ENCODE results near the gene TMEM270.

Gene TMEM270

GRCh38 chr7:73900286-73900685 lies 39.3 kb downstream of the TMEM270 start:
- Mint-ChIP-seq H3K9me3 (ENCODE audit: low read depth) (no peaks in the 10 kb centered on the region), H3K27ac (no peak overlapping the region), H3K27me3 (no peaks in the 10 kb centered on the region), H3K36me3 (peaks cover 3% of the 10 kb centered on the region), H3K4me1 (ENCODE audit: low read depth) (no peaks in the 10 kb centered on the region), H3K4me3 (no peak overlapping the region)

- no peak overlapping the region for H3K4me3 Mint-ChIP-seq
- no peaks in the 10 kb centered on the region for H3K36me3 Mint-ChIP-seq
- H3K9me3 Mint-ChIP-seq (ENCODE audit: low read depth): no peaks in the 10 kb centered on the region
- H3K4me1 Mint-ChIP-seq (ENCODE audit: low read depth): no peaks in the 10 kb centered on the region
- H3K27me3 Mint-ChIP-seq: no peaks in the 10 kb centered on the region
- H3K27ac Mint-ChIP-seq: no peak overlapping the region
These were observed 40.4 kb downstream of the TMEM270 start for GRCh38 chr7:73901231-73901822.

DNA sequence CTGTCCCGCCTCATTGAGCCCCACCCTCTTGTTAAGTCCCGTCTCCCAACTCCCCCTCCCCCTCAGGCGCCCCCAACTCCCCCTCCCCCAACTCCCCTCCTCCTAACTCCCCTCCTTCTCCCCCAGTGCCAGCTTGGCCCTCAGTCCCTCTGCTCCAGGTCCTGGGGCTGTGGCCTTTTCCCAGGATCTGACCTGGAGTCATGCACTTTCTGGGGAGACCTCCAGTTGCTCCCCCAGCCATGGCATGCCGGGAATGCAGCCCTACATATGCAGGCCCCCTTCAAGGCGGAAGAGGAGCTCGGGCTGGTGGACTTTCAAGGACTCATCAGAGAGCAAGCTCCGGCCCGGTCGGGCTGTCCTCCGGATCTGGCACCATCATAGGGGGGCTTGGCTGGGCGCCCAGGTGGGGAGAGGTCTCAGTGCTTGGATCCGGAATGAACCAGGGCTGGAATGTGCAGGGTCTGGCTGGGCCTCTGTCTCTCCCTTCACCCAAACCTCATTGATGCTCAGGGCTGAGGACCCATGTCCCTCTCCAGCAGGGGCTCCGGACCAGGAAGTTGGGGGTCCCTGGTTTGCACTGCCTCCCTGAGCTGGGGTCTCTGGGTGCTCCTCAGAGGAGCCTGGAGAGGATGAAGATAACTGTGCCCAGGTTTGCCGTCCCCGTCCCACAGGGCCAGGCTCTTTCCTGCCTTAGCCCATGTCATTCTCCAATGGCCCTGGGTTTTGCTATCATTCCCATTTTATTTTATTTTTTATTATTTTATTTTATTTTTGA lies 41.1 kb downstream of the TMEM270 start:
- H3K9me3 Mint-ChIP-seq (ENCODE audit: low read depth): no peaks in the 10 kb centered on the region
- no peaks in the 10 kb centered on the region for H3K4me1 Mint-ChIP-seq (ENCODE audit: low read depth)
- no peaks in the 10 kb centered on the region for H3K27me3 Mint-ChIP-seq
- H3K4me3 Mint-ChIP-seq: no peak overlapping the region
- H3K27ac Mint-ChIP-seq: no peak overlapping the region
- no peaks in the 10 kb centered on the region for H3K36me3 Mint-ChIP-seq

DNA sequence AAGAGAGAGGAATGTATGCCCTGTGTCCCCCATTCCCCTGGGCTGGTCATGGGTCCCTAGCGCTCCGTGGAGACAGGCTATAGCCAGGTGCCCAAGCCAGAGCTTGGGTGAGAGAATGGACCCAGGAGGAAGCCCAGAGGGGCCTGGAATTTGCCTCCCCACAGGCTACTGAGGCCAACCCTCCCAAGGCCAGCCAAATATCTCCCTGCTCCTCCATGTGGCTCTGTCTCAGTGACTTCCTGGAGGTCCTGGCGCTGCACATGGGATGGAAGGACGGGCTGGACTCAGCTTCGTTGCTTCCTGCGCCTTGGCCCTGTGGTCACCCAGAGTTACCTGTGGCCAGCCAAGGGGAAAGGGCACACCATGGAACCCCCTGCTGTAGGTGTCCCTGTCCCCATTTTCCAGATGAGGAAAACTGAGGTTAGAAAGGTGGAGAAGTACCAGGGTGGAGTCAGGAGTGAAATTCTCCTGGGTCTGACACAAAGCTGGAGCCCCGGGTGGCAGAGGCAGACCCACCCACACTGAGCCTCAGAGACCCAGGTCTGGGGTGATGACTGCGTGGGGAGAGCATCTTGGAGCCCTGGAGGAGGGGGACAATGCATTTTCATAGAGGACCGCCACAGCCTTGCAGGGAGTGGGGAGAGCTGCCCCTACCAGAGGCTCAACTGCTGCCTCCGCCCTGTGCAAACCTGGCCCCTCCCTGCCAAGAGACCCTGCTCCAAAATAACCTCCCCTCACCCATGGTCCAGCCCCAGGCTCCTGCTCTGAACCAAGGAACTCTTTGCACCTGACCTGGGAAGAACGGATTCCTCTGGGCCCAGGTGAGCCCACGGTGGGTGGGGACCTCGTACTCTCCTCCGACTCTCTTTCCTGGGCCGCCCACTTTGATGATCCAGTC lies 42.6 kb downstream of the TMEM270 start:
- no peaks in the 10 kb centered on the region for H3K9me3 Mint-ChIP-seq (ENCODE audit: low read depth)
- H3K27ac Mint-ChIP-seq: no peak overlapping the region
- no peaks in the 10 kb centered on the region for H3K27me3 Mint-ChIP-seq
- H3K36me3 Mint-ChIP-seq: no peaks in the 10 kb centered on the region
- H3K4me3 Mint-ChIP-seq: no peak overlapping the region
- H3K4me1 Mint-ChIP-seq (ENCODE audit: low read depth): no peaks in the 10 kb centered on the region

GRCh38 chr7:73904219-73905137 lies 43.5 kb downstream of the TMEM270 start:
- Mint-ChIP-seq H3K36me3 (no peaks in the 10 kb centered on the region), H3K4me1 (ENCODE audit: low read depth) (no peaks in the 10 kb centered on the region), H3K27me3 (no peaks in the 10 kb centered on the region), H3K4me3 (no peak overlapping the region), H3K9me3 (ENCODE audit: low read depth) (no peaks in the 10 kb centered on the region), H3K27ac (no peak overlapping the region)

- Mint-ChIP-seq H3K36me3 (no peaks in the 10 kb centered on the region), H3K9me3 (ENCODE audit: low read depth) (no peaks in the 10 kb centered on the region), H3K4me3 (no peak overlapping the region), H3K27me3 (no peaks in the 10 kb centered on the region), H3K27ac (no peak overlapping the region), H3K4me1 (ENCODE audit: low read depth) (no peaks in the 10 kb centered on the region)
These were observed 44.4 kb downstream of the TMEM270 start for GRCh38 chr7:73905360-73905759.

DNA sequence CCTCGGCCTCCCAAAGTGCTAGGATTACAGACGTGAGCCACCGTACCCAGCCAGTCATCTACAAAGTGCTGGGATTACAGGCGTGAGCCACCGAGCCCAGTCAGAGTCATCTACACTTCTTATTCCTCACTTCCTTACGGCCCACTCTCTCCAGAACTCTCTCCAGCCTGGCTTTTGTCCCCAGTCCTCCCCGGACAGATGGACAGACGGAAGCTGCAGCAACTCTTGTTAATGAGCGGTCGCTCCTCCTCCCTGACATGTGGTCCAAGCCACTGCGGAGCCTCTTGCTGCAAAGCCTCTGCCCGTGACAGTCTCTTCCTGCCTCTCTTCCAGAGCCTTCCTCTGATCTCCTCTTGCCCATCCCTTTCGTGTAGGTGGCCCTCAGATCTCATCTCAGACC lies 45.9 kb downstream of the TMEM270 start:
- no peak overlapping the region for H3K27ac Mint-ChIP-seq
- no peaks in the 10 kb centered on the region for H3K4me1 Mint-ChIP-seq (ENCODE audit: low read depth)
- H3K27me3 Mint-ChIP-seq: no peaks in the 10 kb centered on the region
- no peak overlapping the region for H3K4me3 Mint-ChIP-seq
- H3K9me3 Mint-ChIP-seq (ENCODE audit: low read depth): no peaks in the 10 kb centered on the region
- H3K36me3 Mint-ChIP-seq: no peaks in the 10 kb centered on the region

DNA sequence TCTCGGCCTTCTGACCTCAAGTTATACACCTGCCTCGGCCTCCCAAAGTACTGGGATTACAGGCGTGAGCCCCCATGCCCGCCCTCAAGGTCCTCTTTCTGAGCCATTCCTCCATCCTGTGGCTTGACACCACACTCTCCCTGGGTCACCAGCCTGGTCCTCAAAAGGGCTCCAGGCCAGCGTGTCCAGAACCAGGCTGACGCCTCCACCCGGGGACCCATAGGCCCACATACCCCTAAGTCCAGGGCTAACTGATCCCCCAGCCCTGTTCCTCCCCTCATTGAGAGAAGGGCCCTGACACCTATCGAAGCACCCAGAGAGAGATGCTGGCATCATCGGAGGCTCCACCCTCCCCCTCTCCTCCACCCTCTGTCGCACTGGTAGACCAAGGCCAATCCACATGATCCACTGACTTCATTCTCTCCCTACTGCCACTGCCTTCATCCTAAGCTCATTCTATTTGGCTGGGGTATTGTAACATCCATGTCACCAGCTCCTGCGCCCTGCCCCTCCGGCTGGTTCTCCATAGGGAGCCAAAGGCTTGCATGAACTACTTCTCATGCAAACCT lies 46.7 kb downstream of the TMEM270 start:
- Mint-ChIP-seq H3K9me3 (ENCODE audit: low read depth) (no peaks in the 10 kb centered on the region), H3K4me3 (no peak overlapping the region), H3K36me3 (no peaks in the 10 kb centered on the region), H3K4me1 (ENCODE audit: low read depth) (no peaks in the 10 kb centered on the region), H3K27ac (no peak overlapping the region), H3K27me3 (no peaks in the 10 kb centered on the region)

DNA sequence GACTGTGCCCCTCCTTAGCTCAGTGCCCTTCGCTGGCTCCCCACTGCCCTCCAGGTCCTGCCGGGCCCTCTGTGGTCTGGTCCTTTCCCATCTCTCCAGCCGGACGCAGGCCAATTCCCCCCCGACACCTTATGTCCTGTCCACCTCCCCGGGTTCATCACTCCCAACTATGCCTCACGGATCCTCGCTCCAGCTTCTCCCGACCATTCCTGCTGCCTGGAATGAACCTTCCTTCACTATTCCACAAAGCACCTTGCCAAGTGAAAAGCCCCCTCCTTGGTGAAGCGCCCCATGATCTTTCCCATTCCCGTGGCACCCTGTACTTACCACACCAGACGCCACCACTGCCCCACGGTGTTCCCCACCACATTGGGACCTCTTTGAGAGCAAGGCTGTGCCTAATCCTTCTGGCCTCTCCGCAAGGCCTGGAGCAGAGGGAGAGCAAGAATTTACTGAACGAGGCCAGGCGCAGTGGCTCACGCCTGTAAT lies 47.2 kb downstream of the TMEM270 start:
- H3K4me3 Mint-ChIP-seq: no peak overlapping the region
- H3K9me3 Mint-ChIP-seq (ENCODE audit: low read depth): no peaks in the 10 kb centered on the region
- no peak overlapping the region for H3K27ac Mint-ChIP-seq
- no peaks in the 10 kb centered on the region for H3K27me3 Mint-ChIP-seq
- no peaks in the 10 kb centered on the region for H3K4me1 Mint-ChIP-seq (ENCODE audit: low read depth)
- H3K36me3 Mint-ChIP-seq: no peaks in the 10 kb centered on the region

GRCh38 chr7:73909051-73909941 lies 48.3 kb downstream of the TMEM270 start:
- Mint-ChIP-seq H3K4me3 (no peak overlapping the region), H3K4me1 (ENCODE audit: low read depth) (no peaks in the 10 kb centered on the region), H3K27ac (no peak overlapping the region), H3K9me3 (ENCODE audit: low read depth) (no peaks in the 10 kb centered on the region), H3K27me3 (no peaks in the 10 kb centered on the region), H3K36me3 (no peaks in the 10 kb centered on the region)

- no peak overlapping the region for H3K27ac Mint-ChIP-seq
- no peak overlapping the region for H3K4me3 Mint-ChIP-seq
- no peaks in the 10 kb centered on the region for H3K9me3 Mint-ChIP-seq (ENCODE audit: low read depth)
- no peaks in the 10 kb centered on the region for H3K4me1 Mint-ChIP-seq (ENCODE audit: low read depth)
- H3K36me3 Mint-ChIP-seq: no peaks in the 10 kb centered on the region
- H3K27me3 Mint-ChIP-seq: no peaks in the 10 kb centered on the region
These were observed 49.0 kb downstream of the TMEM270 start for GRCh38 chr7:73909996-73910395.

DNA sequence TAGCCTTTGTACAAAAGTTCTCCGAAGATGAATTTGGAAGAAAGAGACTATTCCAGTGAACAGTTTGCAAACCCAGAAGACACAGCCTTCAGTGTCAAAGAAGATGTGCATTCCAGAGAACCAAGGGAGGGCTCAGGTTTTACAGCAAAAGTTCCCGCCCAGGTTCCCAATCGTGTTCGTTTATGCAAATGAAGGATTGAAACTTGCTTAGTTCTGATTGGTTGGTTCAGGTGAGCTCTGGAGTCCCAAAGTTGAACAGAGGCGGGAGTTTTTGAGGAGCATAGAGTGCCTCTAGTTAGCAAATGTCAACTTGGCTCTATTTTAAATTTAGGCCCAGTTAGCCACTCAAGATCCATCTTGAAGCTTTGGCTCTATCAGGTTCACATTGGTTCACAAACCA lies 51.3 kb downstream of the TMEM270 start:
- H3K4me1 Mint-ChIP-seq (ENCODE audit: low read depth): no peaks in the 10 kb centered on the region
- H3K27me3 Mint-ChIP-seq: no peaks in the 10 kb centered on the region
- H3K27ac Mint-ChIP-seq: no peak overlapping the region
- no peaks in the 10 kb centered on the region for H3K36me3 Mint-ChIP-seq
- H3K4me3 Mint-ChIP-seq: no peak overlapping the region
- H3K9me3 Mint-ChIP-seq (ENCODE audit: low read depth): no peaks in the 10 kb centered on the region
